ENCODE results near the gene PSMG4.

DNA sequence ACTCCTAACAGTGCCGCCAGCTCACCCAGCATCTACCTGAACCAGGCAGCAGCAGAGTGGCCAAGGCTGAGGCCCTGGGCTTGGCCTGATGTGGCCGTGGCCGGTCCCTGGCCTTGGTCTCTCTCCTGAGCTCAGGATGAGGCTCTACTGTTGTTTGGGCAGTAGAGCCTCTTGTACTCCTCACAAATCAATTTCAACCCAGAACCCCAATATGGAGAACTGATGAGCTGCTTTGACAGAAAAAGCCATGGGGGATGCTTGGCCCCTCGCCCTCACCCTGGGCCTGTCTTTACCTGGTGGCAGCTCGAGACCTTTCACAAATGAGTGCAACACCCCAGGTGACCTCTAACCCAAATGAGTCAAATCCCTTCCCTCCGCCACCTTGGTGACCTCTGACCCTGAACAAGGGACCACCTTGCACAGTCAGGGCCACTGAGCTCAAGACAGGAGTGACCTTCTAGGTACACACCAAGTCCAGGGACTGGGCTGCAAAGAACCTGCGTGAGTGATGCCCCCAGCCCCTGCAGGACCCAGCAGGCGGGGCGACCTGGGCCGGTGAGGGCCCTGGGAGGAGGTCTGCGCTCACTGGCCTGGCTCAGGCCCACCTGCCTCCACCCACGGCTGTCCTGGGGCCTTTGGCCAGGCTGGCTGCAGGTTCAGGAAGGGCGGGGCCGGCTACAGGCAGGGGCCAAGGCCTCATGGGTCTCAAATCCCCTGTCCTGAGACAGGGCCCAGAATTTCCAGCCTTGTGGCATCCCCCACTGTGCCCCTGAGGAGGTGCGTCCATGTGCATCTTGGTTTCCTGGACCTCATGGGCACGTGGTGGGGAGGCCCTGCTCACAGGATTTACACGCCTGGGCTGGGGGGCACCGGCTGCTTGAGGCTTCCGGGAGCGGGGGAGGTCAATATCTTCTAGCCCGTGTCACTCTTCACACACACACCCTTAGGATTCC, 30.2 kb downstream of the PSMG4 start:
- TF ChIP-seq CTCF (conservative IDR thresholded peaks at IDR 0.05; ENCODE audit: low read depth, low read length) (no peak), EZH2 (IDR thresholded peaks at IDR 0.05; ENCODE audit: low read length, unreplicated experiment) (no peak), EZH2phosphoT487 (IDR thresholded peaks at IDR 0.05; ENCODE audit: borderline replicate concordance, low read length) (no peak)
